ENCODE results near the gene SNX17.
"Not testable (repeated sequence)": the region's sequence is repeated elsewhere in the genome, so short reads cannot be mapped to it uniquely, and the experiment has no call there.

SNX17 gene

DNA sequence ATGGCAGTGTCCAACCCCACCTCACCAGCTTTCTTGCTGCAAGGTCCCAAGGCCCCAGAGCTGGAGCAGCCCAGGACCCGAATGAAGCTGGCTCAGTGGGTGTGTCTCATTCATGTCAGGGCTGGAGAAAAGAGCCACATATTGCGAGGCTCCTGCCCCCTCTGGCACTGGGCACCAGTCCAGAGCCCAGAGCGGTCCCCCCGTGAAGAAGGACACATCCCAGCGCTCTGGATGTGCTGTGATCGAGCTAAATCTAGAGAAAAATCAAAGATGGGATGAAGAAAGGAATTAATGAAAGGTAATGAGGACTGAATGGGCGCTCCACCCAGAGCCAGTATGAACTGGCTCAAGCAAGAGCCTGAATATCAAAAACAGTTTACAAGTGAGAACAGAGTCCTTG lies 34.2 kb upstream of the SNX17 start:
- H2AFZ ChIP-seq (ENCODE audit: low read depth, low read length): no peak overlapping the region
- H3K36me3 ChIP-seq (replicated peaks; ENCODE audit: low read depth, low read length): peaks cover 55% of the 10 kb centered on the region
- no peaks in the 10 kb centered on the region for H4K20me1 ChIP-seq (ENCODE audit: insufficient read depth, low read length)
- no peaks in the 10 kb centered on the region for H3K27me3 ChIP-seq (ENCODE audit: low read depth, low read length)
- TF ChIP-seq, protein P1, sequence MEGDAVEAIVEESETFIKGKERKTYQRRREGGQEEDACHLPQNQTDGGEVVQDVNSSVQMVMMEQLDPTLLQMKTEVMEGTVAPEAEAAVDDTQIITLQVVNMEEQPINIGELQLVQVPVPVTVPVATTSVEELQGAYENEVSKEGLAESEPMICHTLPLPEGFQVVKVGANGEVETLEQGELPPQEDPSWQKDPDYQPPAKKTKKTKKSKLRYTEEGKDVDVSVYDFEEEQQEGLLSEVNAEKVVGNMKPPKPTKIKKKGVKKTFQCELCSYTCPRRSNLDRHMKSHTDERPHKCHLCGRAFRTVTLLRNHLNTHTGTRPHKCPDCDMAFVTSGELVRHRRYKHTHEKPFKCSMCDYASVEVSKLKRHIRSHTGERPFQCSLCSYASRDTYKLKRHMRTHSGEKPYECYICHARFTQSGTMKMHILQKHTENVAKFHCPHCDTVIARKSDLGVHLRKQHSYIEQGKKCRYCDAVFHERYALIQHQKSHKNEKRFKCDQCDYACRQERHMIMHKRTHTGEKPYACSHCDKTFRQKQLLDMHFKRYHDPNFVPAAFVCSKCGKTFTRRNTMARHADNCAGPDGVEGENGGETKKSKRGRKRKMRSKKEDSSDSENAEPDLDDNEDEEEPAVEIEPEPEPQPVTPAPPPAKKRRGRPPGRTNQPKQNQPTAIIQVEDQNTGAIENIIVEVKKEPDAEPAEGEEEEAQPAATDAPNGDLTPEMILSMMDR (IDR thresholded peaks at IDR 0.05; ENCODE audit: low read depth, low read length): no peak
- no peak for TF ChIP-seq EZH2phosphoT487 (IDR thresholded peaks at IDR 0.05; ENCODE audit: low read depth)
- H3K4me1 ChIP-seq (ENCODE audit: low read length): no peaks in the 10 kb centered on the region
- H3K4me2 ChIP-seq (ENCODE audit: low read length): no peak overlapping the region
- no peaks in the 10 kb centered on the region for H3K79me2 ChIP-seq (ENCODE audit: low read length)
- no peaks in the 10 kb centered on the region for H3K9me3 ChIP-seq (ENCODE audit: insufficient read depth, low read length)
- H3K27ac ChIP-seq (ENCODE audit: low read length): no peak overlapping the region
- no peak overlapping the region for H3K4me3 ChIP-seq (ENCODE audit: low read length)
- H3K9ac ChIP-seq (ENCODE audit: low read length): no peak overlapping the region

DNA sequence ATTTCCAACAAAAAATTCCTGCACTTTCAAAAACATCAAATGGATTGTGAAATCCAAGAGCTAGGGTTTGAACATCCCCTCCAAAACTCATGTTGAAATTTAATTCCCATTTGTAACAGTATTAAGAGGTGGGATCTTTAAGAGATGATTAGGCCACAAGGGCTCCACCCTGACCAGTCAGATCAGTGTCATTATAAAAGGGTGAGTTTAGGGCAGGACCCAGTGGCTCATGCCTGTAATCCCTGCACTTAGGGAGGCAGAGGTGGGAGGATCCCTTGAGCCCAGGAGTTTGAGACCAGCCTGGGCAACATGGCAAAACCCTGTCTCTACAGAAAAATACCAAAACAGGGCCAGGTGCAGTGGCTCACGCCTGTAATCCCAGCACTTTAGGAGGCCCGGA lies 22.8 kb upstream of the SNX17 start:
- Histone ChIP-seq H2AFZ (ENCODE audit: low read depth, low read length) (no peak overlapping the region), H3K36me3 (replicated peaks; ENCODE audit: low read depth, low read length) (peaks cover 22% of the 10 kb centered on the region), H3K9ac (ENCODE audit: low read length) (no peak overlapping the region), H4K20me1 (ENCODE audit: insufficient read depth, low read length) (peaks cover 26% of the 10 kb centered on the region), H3K4me3 (ENCODE audit: low read length) (no peak overlapping the region), H3K9me3 (ENCODE audit: insufficient read depth, low read length) (no peaks in the 10 kb centered on the region), H3K79me2 (ENCODE audit: low read length) (peaks cover 88% of the 10 kb centered on the region), H3K4me1 (ENCODE audit: low read length) (no peaks in the 10 kb centered on the region), H3K4me2 (ENCODE audit: low read length) (no peak overlapping the region), H3K27ac (ENCODE audit: low read length) (no peak overlapping the region), H3K27me3 (ENCODE audit: low read depth, low read length) (no peaks in the 10 kb centered on the region)
- TF ChIP-seq EZH2phosphoT487 (IDR thresholded peaks at IDR 0.05; ENCODE audit: low read depth): no peak
- TF ChIP-seq, protein P1 (IDR thresholded peaks at IDR 0.05; ENCODE audit: low read depth, low read length): no peak

DNA sequence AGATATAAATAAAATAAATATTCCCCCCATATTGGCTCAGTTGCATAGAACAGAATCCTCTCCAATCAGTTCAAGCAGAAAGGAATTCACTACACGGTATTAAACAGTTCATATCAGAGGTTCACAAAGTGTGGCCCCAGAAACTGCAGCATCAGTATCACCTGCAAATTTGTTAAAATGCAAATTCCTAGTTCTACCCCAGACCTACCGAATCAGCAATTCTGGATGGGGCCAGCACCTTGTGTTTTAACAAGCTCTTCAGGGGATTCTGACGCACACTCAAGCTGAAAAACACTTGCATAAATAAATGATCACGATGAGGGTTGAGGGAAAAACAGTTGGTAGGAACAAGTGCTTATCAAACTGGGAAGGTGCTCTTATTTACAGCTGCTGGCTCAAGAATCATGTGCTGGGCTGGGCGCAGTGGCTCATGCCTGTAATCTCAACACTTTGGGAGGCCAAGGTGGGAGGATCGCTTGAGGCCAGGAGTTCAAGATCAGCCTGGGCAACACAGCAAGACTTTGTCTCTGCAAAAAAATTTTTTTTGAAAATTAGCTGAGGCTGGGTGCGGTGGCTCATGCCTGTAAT lies 20.2 kb upstream of the SNX17 start:
- Histone ChIP-seq H3K79me2 (ENCODE audit: low read length) (peaks cover 93% of the 10 kb centered on the region), H3K36me3 (replicated peaks; ENCODE audit: low read depth, low read length) (peaks cover 11% of the 10 kb centered on the region), H2AFZ (ENCODE audit: low read depth, low read length) (no peak overlapping the region), H4K20me1 (ENCODE audit: insufficient read depth, low read length) (peaks cover 20% of the 10 kb centered on the region; the same call in 1 of the 2 replicates), H3K4me1 (ENCODE audit: low read length) (peaks cover 3% of the 10 kb centered on the region; the same call in 1 of the 2 replicates), H3K27ac (ENCODE audit: low read length) (no peak overlapping the region), H3K4me2 (ENCODE audit: low read length) (no peak overlapping the region), H3K9ac (ENCODE audit: low read length) (no peak overlapping the region), H3K27me3 (ENCODE audit: low read depth, low read length) (no peaks in the 10 kb centered on the region), H3K9me3 (ENCODE audit: insufficient read depth, low read length) (no peaks in the 10 kb centered on the region), H3K4me3 (ENCODE audit: low read length) (no peak overlapping the region)
- no peak for TF ChIP-seq EZH2phosphoT487 (IDR thresholded peaks at IDR 0.05; ENCODE audit: low read depth)
- TF ChIP-seq, protein P1 (IDR thresholded peaks at IDR 0.05; ENCODE audit: low read depth, low read length): no peak

DNA sequence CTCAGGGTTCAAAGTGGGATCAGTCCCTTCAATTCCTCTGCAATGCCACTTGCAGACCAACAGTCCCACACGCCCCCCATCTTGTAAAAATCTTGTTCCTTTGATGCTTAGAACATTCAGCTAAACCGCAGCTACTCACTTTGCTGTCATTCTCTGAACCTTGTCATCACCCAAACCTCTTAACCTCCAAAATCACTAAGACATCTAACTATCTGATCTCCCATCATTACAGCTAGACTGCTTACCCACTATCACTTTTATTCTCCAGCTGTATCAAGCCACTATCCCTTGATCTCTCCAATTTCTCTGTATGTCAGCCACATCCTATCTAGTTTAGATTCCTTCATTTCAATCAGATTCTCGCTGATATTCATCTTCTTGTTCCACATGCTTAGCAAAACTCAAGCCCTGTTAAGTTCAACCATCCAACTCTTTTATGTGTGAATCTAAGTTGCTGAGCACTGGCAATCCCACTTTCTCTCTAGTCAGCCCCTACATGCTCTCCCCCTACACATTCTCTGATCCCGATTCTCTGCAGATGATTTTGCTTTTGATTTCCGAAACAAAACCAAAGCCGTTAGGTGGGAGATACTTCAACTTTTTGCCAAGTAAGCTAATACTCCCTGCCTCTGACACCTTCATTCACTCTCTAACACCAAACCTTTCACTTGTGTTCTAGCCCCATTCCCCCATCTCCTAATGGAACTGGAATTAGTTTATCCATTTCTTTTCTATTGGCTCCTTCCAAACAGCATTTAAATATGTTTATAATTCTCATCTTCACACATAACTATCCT lies 18.4 kb upstream of the SNX17 start:
- no peaks in the 10 kb centered on the region for H3K27me3 ChIP-seq (ENCODE audit: low read depth, low read length)
- no peak overlapping the region for H3K27ac ChIP-seq (ENCODE audit: low read length)
- no peak overlapping the region for H2AFZ ChIP-seq (ENCODE audit: low read depth, low read length)
- no peaks in the 10 kb centered on the region for H3K9me3 ChIP-seq (ENCODE audit: insufficient read depth, low read length)
- peaks cover 8% of the 10 kb centered on the region; the same call in 1 of the 2 replicates for H3K4me1 ChIP-seq (ENCODE audit: low read length)
- H3K9ac ChIP-seq (ENCODE audit: low read length): no peak overlapping the region
- H3K4me3 ChIP-seq (ENCODE audit: low read length): no peak overlapping the region
- H3K4me2 ChIP-seq (ENCODE audit: low read length): no peak overlapping the region
- H3K36me3 ChIP-seq (replicated peaks; ENCODE audit: low read depth, low read length): peaks cover 11% of the 10 kb centered on the region
- H3K79me2 ChIP-seq (ENCODE audit: low read length): peaks cover 91% of the 10 kb centered on the region
- peaks cover 17% of the 10 kb centered on the region; the same call in 1 of the 2 replicates for H4K20me1 ChIP-seq (ENCODE audit: insufficient read depth, low read length)
- no peak for TF ChIP-seq EZH2phosphoT487 (IDR thresholded peaks at IDR 0.05; ENCODE audit: low read depth)

DNA sequence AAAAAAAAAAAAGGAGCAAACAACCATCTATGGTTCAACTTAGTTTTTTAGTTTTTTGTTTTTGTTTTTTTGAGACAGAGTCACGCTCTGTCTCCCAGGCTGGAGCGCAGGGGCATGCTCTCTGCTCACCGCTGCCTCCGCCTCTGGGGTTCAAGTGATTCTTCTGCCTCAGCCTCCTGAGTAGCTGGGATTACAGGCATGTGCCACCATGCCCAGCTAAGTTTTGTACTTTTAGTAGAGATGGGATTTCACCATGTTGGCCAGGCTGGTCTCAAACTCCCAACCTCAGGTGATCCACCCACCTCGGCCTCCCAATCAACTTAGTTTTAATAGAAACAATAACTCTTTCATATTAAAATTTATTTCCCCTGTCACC lies 17.0 kb upstream of the SNX17 start:
- Histone ChIP-seq H3K4me1 (ENCODE audit: low read length) (peaks cover 15% of the 10 kb centered on the region), H3K79me2 (ENCODE audit: low read length) (peaks cover 91% of the 10 kb centered on the region), H3K36me3 (replicated peaks; ENCODE audit: low read depth, low read length) (peaks cover 12% of the 10 kb centered on the region), H4K20me1 (ENCODE audit: insufficient read depth, low read length) (peaks cover 10% of the 10 kb centered on the region; the same call in 1 of the 2 replicates)
- not testable (repeated sequence) for H3K4me3 ChIP-seq (ENCODE audit: low read length); H3K27ac ChIP-seq (ENCODE audit: low read length); H3K9me3 ChIP-seq (ENCODE audit: insufficient read depth, low read length); H2AFZ ChIP-seq (ENCODE audit: low read depth, low read length); H3K9ac ChIP-seq (ENCODE audit: low read length); H3K27me3 ChIP-seq (ENCODE audit: low read depth, low read length); H3K4me2 ChIP-seq (ENCODE audit: low read length)
